Urinary bladder (tissue), 4 donors: ENCODE results near the gene HDAC3. TPM values are rescaled to one million over a fixed set of nuclear protein-coding genes. Genes with fewer than 3 reads are reported as not detected.

Experiments
- DNase-seq: peaks from one replicate; pipeline ENCODE4 v3.0.0-alpha.2; 2015; ENCODE audit errors: extremely low spot score
- H3K27ac ChIP-seq: one replicate; pipeline ENCODE4 v1.5.1; 2013; ENCODE audit warnings: low read depth, mild to moderate bottlenecking, moderate library complexity
- H3K36me3 ChIP-seq: one replicate; pipeline ENCODE4 v1.6.1; 2013; ENCODE audit warnings: mild to moderate bottlenecking, moderate library complexity; ENCODE audit not compliant: insufficient read depth
- H3K4me1 ChIP-seq: one replicate; pipeline ENCODE4 v1.6.1; 2013; ENCODE audit warnings: mild to moderate bottlenecking, moderate library complexity; ENCODE audit not compliant: insufficient read depth
- H3K4me3 ChIP-seq: one replicate; pipeline ENCODE4 v1.5.1; 2013; ENCODE audit warnings: low read depth, low read length
- WGBS: extraction: QIAGEN DNeasy Blood & Tissue Kit; methylation state at CpG from one replicate; pipeline ENCODE4 v1.1.7; 2013; 5-methylcytosine and 5-hydroxymethylcytosine counted together
- polyA plus RNA-seq: library from polyadenylated mRNA; stranded (reverse); fragments of 200-250 nt; gene quantifications from one replicate; pipeline ENCODE4 v1.2.3, GENCODE V29; 2013
- total RNA-seq: library from RNA; depleted of rRNA; stranded (reverse); fragments of >200 nt; gene quantifications from one replicate; pipeline ENCODE4 v1.2.3, GENCODE V29; 2014
- donor health status: healthy with polysubstance abuse.
- donor health status: healthy.

HDAC3 gene
- total and polyA plus RNA-seq, 2 donors: 36.3 to 45.3 TPM

DNA sequence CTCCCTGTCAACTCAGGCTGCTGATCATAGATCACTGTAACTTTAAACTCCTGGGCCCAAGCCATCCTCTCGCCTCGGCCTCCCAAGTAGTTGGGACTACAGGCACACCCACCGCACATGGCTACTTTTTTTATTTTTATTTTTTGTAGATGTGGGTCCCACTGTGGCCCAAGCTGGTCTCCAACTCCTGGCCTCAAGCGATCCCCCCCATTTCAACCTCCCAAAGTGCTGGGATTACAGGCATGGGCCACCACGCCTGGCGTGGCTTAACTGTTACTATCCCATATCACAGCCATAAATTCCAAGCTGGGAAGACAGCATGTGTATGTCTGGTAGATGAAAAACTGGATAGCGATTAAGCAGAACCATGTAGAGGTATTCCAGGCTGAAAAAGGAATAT lies 1.0 kb downstream of the HDAC3 start:
- WGBS: 39% methylated on average over 7 of the region's 7 CpGs
- peak overlapping the region; percentile 76 for H3K4me3 ChIP-seq
- H3K4me1 ChIP-seq: no peaks in the 10 kb centered on the region
- no peak for DNase-seq
- no peak overlapping the region for H3K27ac ChIP-seq
- no peaks in the 10 kb centered on the region for H3K36me3 ChIP-seq

DNA sequence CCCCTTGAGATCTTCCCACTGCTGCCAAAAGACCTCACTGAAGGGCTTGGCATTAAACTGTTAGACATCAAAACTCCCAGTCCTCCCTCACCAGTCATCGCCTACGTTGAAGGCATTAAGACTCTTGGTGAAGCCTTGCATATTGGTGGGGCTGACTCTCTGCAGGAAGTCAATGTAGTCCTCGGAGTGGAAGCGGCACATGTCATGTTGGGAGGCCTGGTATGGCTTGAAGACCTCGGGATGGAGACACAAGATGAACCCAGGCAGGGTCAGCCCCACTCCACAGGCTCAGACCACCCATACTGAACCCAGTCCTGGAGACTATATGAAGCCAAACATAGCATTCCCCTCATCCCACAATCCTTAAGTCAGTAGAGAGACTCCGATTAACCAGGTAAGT lies 1.9 kb downstream of the HDAC3 start:
- no peak overlapping the region for H3K27ac ChIP-seq
- no peaks in the 10 kb centered on the region for H3K4me1 ChIP-seq
- H3K36me3 ChIP-seq: no peaks in the 10 kb centered on the region
- WGBS: 90% methylated on average over 6 of the region's 6 CpGs
- no peak for DNase-seq
- no peak overlapping the region for H3K4me3 ChIP-seq

DNA sequence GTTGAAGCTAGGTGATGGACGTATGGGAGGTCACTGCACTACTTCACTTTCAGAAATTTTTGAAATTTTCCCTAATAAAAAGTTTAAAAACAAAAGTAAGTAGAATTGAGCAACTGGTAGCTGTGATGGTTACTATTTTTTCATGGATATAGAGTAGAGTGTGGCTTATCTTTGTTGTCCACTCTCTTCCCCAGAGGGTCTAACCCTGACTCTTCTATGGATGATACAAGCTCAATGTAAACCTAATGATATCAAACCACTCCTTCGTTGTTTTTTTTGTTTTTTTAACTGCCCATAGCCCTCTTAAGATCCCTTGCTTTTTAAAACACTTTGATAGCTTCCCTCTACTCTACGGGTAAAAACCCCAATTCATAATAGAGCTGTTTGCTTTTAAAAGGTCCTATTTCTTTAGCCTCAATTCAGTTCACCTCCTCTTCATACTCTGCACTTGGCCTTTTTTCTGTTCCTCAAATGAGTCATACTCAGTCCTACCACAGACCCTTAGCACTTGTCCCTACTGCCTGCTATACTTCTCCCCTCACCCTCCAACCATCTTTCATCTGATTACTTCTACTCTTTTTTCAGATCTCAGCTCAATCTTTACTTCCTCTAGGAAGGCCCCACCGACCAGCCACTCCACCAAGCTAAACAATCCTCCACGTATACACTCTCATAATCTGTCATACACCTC lies 2.6 kb downstream of the HDAC3 start:
- H3K4me1 ChIP-seq: no peaks in the 10 kb centered on the region
- no peak for DNase-seq
- 81% methylated on average over 5 of the region's 5 CpGs for WGBS
- H3K36me3 ChIP-seq: no peaks in the 10 kb centered on the region
- no peak overlapping the region for H3K4me3 ChIP-seq
- H3K27ac ChIP-seq: no peak overlapping the region

DNA sequence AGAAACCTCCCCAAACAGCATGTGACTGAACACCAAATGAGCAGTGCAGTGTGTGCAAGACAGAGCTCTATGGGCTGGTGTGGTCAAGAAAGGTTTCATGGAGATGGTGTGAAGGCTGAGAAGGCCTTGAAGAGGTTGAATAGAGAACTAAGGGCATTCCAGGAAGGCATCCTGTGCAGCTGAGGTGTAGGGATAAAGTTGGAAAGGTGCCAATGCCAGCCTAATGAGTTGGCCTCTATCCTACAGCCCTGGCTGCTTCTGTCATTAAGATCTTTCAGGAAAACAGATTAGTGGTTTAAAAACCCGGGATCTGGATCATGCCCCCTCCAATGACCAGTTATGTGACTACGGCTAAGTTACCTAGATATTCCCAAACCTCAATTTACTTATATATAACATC lies 4.0 kb downstream of the HDAC3 start:
- no peak for DNase-seq
- Histone ChIP-seq H3K4me3 (no peak overlapping the region), H3K27ac (no peak overlapping the region), H3K4me1 (no peaks in the 10 kb centered on the region), H3K36me3 (no peaks in the 10 kb centered on the region)
- WGBS: 94% methylated on average over 2 of the region's 2 CpGs

DNA sequence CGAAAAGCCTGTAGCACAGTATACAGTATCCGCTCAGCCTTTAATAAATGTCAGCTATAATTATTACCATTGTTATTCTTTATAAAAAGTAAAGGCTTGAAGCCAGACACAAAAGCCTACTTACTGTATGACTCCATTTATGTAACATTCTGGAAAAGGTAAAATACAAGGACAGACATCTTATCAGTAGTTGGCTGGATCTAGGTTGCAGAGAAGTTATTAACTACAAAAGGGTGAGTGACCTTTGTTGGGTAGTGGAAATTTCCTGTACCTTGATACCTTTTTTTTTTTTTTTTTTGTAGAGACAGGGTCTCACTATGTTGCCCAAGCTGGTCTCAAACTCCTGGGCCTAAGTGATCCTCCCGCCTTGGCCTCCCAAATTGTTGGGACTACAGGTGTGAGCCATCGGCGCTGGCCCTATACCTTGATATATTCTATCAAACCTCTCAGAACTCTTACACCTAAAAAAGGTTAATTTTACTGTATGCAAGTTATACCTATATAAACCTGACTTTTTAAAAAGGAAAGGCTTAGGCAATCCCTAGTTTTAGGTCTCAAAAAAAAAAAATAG lies 6.0 kb downstream of the HDAC3 start:
- WGBS: 97% methylated on average over 5 of the region's 5 CpGs

DNA sequence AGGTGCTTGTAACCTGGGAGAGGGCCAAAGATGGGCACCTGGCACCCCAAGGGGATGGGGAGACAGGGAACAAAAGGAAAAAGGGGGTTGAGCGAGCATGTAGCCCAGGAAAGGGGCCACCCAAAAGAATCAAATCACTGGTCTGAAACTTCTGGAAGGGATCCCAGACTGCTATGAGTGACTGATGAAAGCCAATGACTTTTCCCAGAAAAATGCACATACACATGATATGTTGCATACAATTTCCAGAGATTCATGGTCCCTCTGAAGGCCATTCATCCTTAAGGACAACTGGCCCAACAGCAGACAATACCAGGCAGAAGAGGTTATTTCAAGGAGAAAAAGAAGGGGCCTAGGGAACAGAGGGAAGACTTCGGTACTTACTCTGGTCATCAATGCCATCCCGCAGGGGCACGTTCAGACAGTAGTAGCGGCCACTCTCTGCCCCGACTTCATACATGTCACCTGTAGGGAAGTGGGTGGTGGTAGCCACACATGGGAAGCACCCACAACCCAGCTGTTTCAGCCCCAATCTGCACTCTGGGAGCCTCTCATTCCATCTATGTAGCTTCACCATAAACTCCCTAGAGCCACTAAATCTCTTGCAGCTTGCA lies 8.4 kb downstream of the HDAC3 start:
- Histone ChIP-seq H3K27ac (no peak overlapping the region), H3K36me3 (peaks cover 11% of the 10 kb centered on the region)
- WGBS: 95% methylated on average over 6 of the region's 6 CpGs

More for the DNA sequence above, 6.0 kb downstream of the HDAC3 start:
- no peak overlapping the region for H3K4me3 ChIP-seq
- H3K36me3 ChIP-seq: peaks cover 3% of the 10 kb centered on the region
- no peak for DNase-seq
- H3K4me1 ChIP-seq: no peaks in the 10 kb centered on the region
- no peak overlapping the region for H3K27ac ChIP-seq

DNA sequence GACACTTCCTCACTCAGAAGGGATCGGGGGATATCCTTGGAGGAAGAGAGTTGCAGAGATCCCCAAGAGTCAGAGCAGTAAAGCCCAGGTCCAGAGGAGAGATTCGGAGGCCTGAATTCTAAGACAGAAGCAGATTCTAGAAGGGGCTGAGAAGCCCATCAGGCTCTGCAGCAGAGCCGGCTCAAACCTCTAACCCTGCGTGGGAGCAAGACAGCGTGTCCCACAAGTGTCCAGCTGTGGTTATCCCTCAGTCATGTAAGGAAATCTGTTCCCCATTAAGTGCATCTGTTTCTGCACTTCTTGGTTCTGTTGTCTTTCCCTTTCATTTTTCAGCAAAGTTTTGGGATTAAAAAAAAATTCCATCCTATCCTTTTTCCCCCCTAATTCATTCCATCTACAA lies 13.0 kb downstream of the HDAC3 start:
- DNase-seq: no peak
- WGBS: 80% methylated on average over 5 of the region's 5 CpGs
- Histone ChIP-seq H3K4me1 (no peaks in the 10 kb centered on the region), H3K27ac (no peak overlapping the region), H3K36me3 (peaks cover 11% of the 10 kb centered on the region), H3K4me3 (no peak overlapping the region)

More for the DNA sequence above, 8.4 kb downstream of the HDAC3 start:
- DNase-seq: no peak
- Histone ChIP-seq H3K4me1 (no peaks in the 10 kb centered on the region), H3K4me3 (no peak overlapping the region)

DNA sequence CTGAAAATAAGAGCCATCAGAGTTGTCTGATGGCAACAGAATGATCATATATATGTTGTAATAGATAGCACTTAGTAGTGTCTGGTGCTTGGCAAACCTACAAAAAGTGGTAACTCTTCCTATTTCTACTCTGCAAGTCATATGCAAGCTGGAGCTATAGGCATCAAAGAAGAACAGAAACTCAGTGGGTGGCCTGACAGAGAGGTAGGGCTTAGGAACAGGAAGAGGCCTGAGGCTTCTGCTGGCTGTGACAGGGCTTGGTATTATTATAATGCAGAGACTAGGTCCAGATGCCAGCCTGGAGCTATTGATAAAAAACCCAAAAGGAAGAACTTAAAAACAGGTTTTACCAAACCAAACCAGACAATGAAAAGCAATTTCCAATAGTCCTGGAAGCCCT lies 13.5 kb downstream of the HDAC3 start:
- H3K27ac ChIP-seq: no peak overlapping the region
- H3K36me3 ChIP-seq: peaks cover 11% of the 10 kb centered on the region
- DNase-seq: no peak
- no peaks in the 10 kb centered on the region for H3K4me1 ChIP-seq
- H3K4me3 ChIP-seq: no peak overlapping the region

DNA sequence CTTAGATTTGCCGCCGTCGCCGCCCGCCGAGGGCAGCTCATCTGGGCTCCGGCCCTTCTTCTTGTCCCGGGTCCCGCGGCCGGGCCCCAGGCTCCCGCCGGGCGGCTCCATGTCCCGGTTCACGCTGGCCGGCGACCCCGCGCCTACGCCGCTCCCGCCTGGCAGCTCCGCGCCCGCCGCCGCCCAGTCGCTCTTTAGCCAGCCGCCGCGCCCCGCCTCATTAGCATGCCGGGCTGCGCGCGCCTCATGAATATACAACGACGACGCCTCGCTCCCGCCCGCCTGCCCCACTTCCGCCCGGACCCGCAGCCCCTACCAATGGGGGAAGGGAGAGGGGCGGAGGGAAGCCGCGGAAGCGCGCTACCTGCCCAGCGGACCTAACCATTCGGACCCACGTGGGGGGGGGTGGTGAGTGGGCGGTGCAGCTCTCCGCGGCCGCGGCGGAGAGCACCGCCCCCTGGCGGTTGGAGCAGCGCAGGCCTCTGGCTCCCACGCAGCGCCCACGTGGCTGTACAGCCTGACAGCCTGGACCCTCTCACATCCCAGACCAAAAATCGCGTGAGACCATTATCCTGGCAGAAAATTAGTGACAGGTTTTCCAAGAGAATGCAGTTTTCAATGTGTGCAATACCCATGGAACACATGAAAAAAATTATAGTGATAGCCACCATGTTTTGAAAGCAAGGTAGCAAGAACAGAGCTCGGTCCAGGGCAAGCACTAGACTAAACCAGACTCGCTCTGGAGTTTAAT lies 17.7 kb downstream of the HDAC3 start, which contains the start of gene DIAPH1:
Gene DIAPH1, minus strand, starts transcription at position 197 of the 751 bp plus-strand sequence. Its CDS starts 86 bp downstream, at position 111.
- Histone ChIP-seq H3K4me3 (peak within 1 kb of the TSS; percentile 90), H3K36me3 (no peaks in the 10 kb centered on the region), H3K4me1 (no peaks in the 10 kb centered on the region), H3K27ac (peak within 1 kb of the TSS; percentile 94)
- peak; percentile 86 for DNase-seq
- WGBS: 1% methylated on average over 70 of the region's 70 CpGs

DNA sequence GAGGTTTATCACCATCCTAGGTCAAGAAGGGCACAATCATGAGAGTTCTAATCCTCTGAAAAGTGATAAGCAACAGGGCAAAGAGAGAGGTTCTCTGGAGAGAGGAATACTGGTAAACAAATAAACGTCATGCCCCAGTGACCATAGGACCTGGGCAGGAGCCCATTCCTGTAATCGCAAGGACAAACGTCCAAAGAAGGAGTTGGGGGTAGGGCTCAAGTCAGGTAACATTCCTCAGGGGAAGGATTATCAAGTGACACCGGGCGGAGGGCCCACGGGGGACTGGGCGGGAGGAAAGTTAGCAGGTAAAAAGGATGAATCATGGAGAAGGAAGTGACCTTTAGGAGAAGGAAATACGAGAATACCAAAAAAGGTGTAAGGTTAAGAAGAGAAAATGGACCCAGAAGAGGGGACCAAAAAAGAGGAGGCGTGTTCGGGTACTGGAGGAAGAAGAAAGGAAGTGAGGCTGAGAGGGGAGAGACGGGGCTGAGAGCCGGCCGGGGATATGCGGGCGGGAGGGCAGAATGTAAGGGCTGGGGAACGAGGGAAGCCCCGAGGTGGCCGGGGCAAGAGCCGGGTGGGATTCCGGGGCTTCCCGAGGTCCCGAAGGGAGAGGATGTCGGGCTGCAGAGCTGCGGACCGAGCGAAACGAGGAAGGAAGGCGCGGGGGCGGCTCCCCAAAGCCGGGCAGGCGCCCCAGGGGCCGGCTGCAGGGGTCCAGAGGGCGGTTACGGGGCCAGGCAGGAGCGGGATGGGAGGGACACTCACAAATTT lies 18.4 kb downstream of the HDAC3 start:
- WGBS: under 1% methylated on average over 36 of the region's 36 CpGs
- Histone ChIP-seq H3K4me1 (no peaks in the 10 kb centered on the region), H3K36me3 (no peaks in the 10 kb centered on the region), H3K27ac (peak overlapping the region; percentile 94), H3K4me3 (peak overlapping the region; percentile 90)
- no peak for DNase-seq

DNA sequence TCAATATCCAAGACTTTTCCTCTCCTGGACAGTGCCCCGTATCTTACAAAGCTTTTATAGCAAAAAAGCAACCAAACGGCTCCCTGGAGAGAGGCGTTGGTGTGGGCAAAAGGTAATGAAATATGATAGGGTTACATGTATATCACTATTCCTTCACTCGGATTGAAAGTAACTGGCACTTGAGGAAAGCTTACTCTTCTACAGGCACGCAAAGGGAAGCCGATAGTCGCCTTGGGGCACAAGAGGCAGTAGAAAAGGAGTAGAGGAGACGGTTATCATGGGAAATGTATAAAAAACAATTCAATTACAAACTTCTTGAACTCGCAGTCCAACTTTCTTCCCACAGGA lies 19.0 kb downstream of the HDAC3 start:
- no peak for DNase-seq
- WGBS: 18% methylated on average over 9 of the region's 9 CpGs
- H3K4me1 ChIP-seq: no peaks in the 10 kb centered on the region
- H3K27ac ChIP-seq: no peak overlapping the region
- H3K4me3 ChIP-seq: peak overlapping the region; percentile 90
- no peaks in the 10 kb centered on the region for H3K36me3 ChIP-seq

DNA sequence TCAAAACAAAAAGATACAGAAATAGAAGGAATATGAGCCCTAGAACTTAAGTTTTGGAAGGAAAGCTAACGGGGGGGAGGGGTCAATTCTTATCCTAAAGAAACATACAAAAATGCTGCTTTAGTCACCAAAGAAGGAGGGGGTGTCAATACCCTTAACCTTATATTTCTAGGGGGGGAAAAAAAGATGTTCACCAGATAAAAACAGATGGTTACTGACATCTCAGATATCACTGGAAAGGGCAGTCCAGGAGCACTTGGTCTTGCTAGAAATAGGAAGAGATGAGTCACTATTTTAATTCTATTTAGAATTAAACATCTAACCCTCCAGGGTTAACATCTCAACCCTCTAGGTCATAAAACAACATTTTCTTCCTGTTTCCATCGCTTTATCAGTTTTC lies 19.5 kb downstream of the HDAC3 start:
- DNase-seq: no peak
- Histone ChIP-seq H3K27ac (no peak overlapping the region), H3K4me3 (peak overlapping the region; percentile 8), H3K4me1 (no peaks in the 10 kb centered on the region), H3K36me3 (no peaks in the 10 kb centered on the region)
- 51% methylated on average over 2 of the region's 2 CpGs for WGBS

DNA sequence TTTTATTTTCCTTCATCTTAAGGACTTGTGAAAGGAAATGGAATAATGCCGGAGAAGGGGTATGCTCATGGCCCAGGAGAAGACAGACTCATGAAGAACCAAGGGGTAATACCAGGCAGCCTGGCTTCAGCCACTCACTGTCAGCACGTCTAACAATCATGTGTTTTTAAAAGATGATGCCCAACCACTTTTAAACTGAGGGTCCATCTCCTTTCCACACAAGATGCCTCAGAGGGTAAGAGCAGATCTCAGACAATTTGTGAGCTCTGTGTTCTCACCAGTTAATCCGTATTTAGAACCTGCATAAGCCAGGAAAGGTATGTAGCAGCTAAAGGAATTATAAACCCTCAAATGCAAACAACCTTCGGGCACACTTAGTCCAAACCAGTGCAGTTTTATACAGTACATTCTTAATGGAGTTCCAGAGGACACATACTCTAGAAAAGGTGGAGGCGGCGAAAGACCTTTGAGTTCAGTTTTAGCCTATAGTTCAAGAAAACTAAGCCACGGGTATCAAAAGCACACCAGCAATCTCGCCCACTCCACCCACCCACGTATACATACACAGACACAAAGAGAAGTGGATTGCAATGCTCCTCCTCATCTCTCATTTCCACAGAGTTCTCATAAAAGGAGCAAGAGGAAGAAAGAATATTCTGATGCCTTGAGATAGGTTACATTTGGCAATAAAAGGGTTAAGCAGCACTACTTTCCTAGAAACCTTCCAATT lies 20.5 kb downstream of the HDAC3 start:
- no peak for DNase-seq
- Histone ChIP-seq H3K4me1 (no peaks in the 10 kb centered on the region), H3K4me3 (no peak overlapping the region), H3K36me3 (no peaks in the 10 kb centered on the region), H3K27ac (no peak overlapping the region)
- 78% methylated on average over 9 of the region's 9 CpGs for WGBS
